IMR-90 (cell line): ENCODE measurements around the gene CCZ1B. TPM values are rescaled to one million over a fixed set of nuclear protein-coding genes. Genes with fewer than 3 reads are reported as not detected.
"Not testable (repeated sequence)": the region's sequence is repeated elsewhere in the genome, so short reads cannot be mapped to it uniquely, and the experiment has no call there.

Experiments
- ATAC-seq: fragments of 200-7000 bp; cut with Tn5 transposase; 2 replicates; pipeline ENCODE4 v1.9.1; 2020; ENCODE audit warnings: low read depth, mild to moderate bottlenecking, moderate library complexity
- BruUV-seq: library from RNA; stranded (reverse); fragments of 400-500 nt; replicated peaks from 2 replicates; lab custom pipeline; 2021; lab: Mats Ljungman, UMichigan
- CTCF ChIA-PET: fragments of 300-600 bp; formaldehyde crosslinking; extraction: SDS; loops from one replicate; lab custom pipeline; 2021; ENCODE audit warnings: antibody characterized with exemption; lab: Yijun Ruan, JAX
- POLR2A ChIA-PET: fragments of 300-600 bp; sonication (Branson Sonifier 250); formaldehyde crosslinking; loops from one replicate; lab custom pipeline; 2022; ENCODE audit warnings: antibody characterized with exemption; ENCODE audit not compliant: unreplicated experiment; lab: Charles Lee
- DNase-seq: peaks from one replicate; pipeline ENCODE4 v3.0.0; 2013
- H2AFZ ChIP-seq: replicated peaks from 2 replicates; pipeline ENCODE3; 2013; ENCODE audit warnings: low read length, mild to moderate bottlenecking; ENCODE audit not compliant: poor library complexity
- H2AK5ac ChIP-seq: 2 replicates; pipeline ENCODE4 v1.6.1; 2013; ENCODE audit warnings: low read depth, low read length, inconsistent platforms
- H2AK9ac ChIP-seq: replicated peaks from 2 replicates; pipeline ENCODE3; 2013; ENCODE audit warnings: mild to moderate bottlenecking, low read depth, low read length, moderate library complexity; ENCODE audit not compliant: poor library complexity
- H2BK120ac ChIP-seq: 2 replicates; pipeline ENCODE4 v1.6.1; 2013; ENCODE audit warnings: low read depth, low read length, inconsistent platforms
- H2BK15ac ChIP-seq: 3 replicates; pipeline ENCODE4 v1.6.1; 2013; ENCODE audit warnings: low read depth, low read length, inconsistent platforms
- H2BK20ac ChIP-seq: 2 replicates; pipeline ENCODE4 v1.6.1; 2013; ENCODE audit warnings: low read depth, mild to moderate bottlenecking, inconsistent platforms, low read length, moderate library complexity
- H2BK5ac ChIP-seq: 2 replicates; pipeline ENCODE4 v1.6.1; 2013; ENCODE audit warnings: mild to moderate bottlenecking, low read depth, low read length, inconsistent platforms; ENCODE audit not compliant: poor library complexity, severe bottlenecking
- H3K14ac ChIP-seq: replicated peaks from 2 replicates; pipeline ENCODE4 v1.6.1; 2013; ENCODE audit warnings: low read depth, low read length, inconsistent platforms
- H3K18ac ChIP-seq: 2 replicates; pipeline ENCODE4 v1.6.1; 2013; ENCODE audit warnings: low read depth, low read length, control low read depth
- H3K23ac ChIP-seq: 2 replicates; pipeline ENCODE4 v1.6.1; 2013; ENCODE audit warnings: low read depth, low read length, inconsistent platforms
- H3K27ac ChIP-seq: 2 replicates; pipeline ENCODE4 v1.5.1; 2013; ENCODE audit warnings: mild to moderate bottlenecking, control low read depth, low read length; ENCODE audit not compliant: insufficient read depth
- H3K27me3 ChIP-seq: 2 replicates; pipeline ENCODE4 v1.6.1; 2013; ENCODE audit warnings: low read length; ENCODE audit not compliant: control insufficient read depth, insufficient read depth
- H3K36me3 ChIP-seq: 2 replicates; pipeline ENCODE4 v1.6.1; 2013; ENCODE audit warnings: low read length, mixed read lengths; ENCODE audit not compliant: control insufficient read depth, insufficient read depth
- H3K4ac ChIP-seq: 2 replicates; pipeline ENCODE4 v1.6.1; 2013; ENCODE audit warnings: low read depth, low read length, inconsistent platforms
- H3K4me1 ChIP-seq: 2 replicates; pipeline ENCODE4 v1.6.1; 2013; ENCODE audit warnings: low read length, mixed read lengths; ENCODE audit not compliant: control insufficient read depth, insufficient read depth
- H3K4me2 ChIP-seq: 2 replicates; pipeline ENCODE4 v1.6.1; 2013; ENCODE audit warnings: low read depth, mild to moderate bottlenecking, control low read depth, low read length, moderate library complexity
- H3K4me3 ChIP-seq: 2 replicates; pipeline ENCODE4 v1.5.1; 2013; ENCODE audit warnings: low read depth, mild to moderate bottlenecking, control low read depth, low read length, moderate library complexity; ENCODE audit not compliant: insufficient read depth
- H3K56ac ChIP-seq: 2 replicates; pipeline ENCODE4 v1.6.1; 2013; ENCODE audit warnings: low read length, inconsistent platforms; ENCODE audit not compliant: insufficient read depth; ENCODE audit errors: extremely low read depth
- H3K79me1 ChIP-seq, 2 experiments: 2 replicates each; pipeline ENCODE4 v1.6.1; 2013; ENCODE audit warnings: low read length in 2 of 2, inconsistent platforms in 1 of 2, low read depth in 1 of 2
- H3K9ac ChIP-seq: 2 replicates; pipeline ENCODE4 v1.6.1; 2013; ENCODE audit warnings: low read depth, low read length, control low read depth
- H3K9me1 ChIP-seq: 2 replicates; pipeline ENCODE4 v1.6.1; 2013; ENCODE audit warnings: low read length, inconsistent platforms; ENCODE audit not compliant: insufficient read depth
- H3K9me3 ChIP-seq: 2 replicates; pipeline ENCODE4 v1.6.1; 2013; ENCODE audit warnings: low read length; ENCODE audit not compliant: control insufficient read depth, insufficient read depth
- H4K20me1 ChIP-seq: 2 replicates; pipeline ENCODE4 v1.6.1; 2013; ENCODE audit warnings: low read length, inconsistent platforms; ENCODE audit not compliant: insufficient read depth
- H4K5ac ChIP-seq: 2 replicates; pipeline ENCODE4 v1.6.1; 2013; ENCODE audit warnings: mild to moderate bottlenecking, low read depth, low read length, control low read depth
- H4K8ac ChIP-seq, 2 experiments: 2 replicates each; pipeline ENCODE4 v1.6.1; 2013; ENCODE audit warnings: low read depth in 2 of 2, low read length in 2 of 2, control low read depth in 1 of 2, inconsistent platforms in 1 of 2
- H4K91ac ChIP-seq: 2 replicates; pipeline ENCODE4 v1.6.1; 2013; ENCODE audit warnings: low read depth, low read length, inconsistent platforms; ENCODE audit not compliant: insufficient read depth
- WGBS, 2 experiments: methylation state at CpG; one replicate each; pipeline versions ENCODE4 v1.1.5 to v1.1.7; 2013; ENCODE audit warnings: missing lambda C conversion rate in 2 of 2; ENCODE audit not compliant: insufficient read length in 1 of 2; ENCODE audit errors: extremely low coverage in 2 of 2; 5-methylcytosine and 5-hydroxymethylcytosine counted together
- dilution Hi-C: fragments of 300-500 bp; cut with HindIII; formaldehyde crosslinking; loops from one replicate; pipeline ENCODE4 v1.14.3; 2018; ENCODE audit warnings: low sequenced_read_pairs; ENCODE audit not compliant: unreplicated experiment
- in situ Hi-C: fragments of 300-500 bp; cut with MboI; formaldehyde crosslinking; loops from 3 replicates; pipeline ENCODE4 v1.14.3; 2019; ENCODE audit warnings: low sequenced_read_pairs, inconsistent platforms, mixed read lengths
- intact Hi-C: fragments of 100-400 bp; cut with micrococcal nuclease; formaldehyde crosslinking; loops from 2 replicates; pipeline ENCODE4 v1.10.0; 2022
- polyA plus RNA-seq, 3 experiments: library from polyadenylated mRNA; depleted of rRNA; stranded (reverse); fragments of >200 nt; gene quantifications; 2 replicates each; pipeline ENCODE4 v1.2.3, GENCODE V29; 2012; ENCODE audit warnings: low replicate concordance in 1 of 3
- total RNA-seq: library from RNA; depleted of rRNA; stranded (reverse); fragments of >200 nt; gene quantifications from 2 replicates; pipeline ENCODE4 v1.2.3, GENCODE V29; 2012; rRNA removed

Gene CCZ1B
- total and polyA plus RNA-seq, 2 of the 4 experiments (the other 2 are of a cell fraction): 25.5 to 41.0 TPM

- H3K18ac ChIP-seq, POLR2A ChIA-PET, H3K27me3 ChIP-seq, H2BK120ac ChIP-seq, H2BK20ac ChIP-seq, H3K9me3 ChIP-seq, in situ Hi-C loops, H3K36me3 ChIP-seq, H4K91ac ChIP-seq, H2BK15ac ChIP-seq, H3K79me1 ChIP-seq, H2AK9ac ChIP-seq, H3K4me3 ChIP-seq, H4K8ac ChIP-seq, H3K27ac ChIP-seq, dilution Hi-C loops, intact Hi-C loops, H2AFZ ChIP-seq, CTCF ChIA-PET, BruUV-seq, H3K4me1 ChIP-seq, H2AK5ac ChIP-seq, ATAC-seq, H3K14ac ChIP-seq, H3K9me1 ChIP-seq, H3K4ac ChIP-seq, H3K9ac ChIP-seq, H3K56ac ChIP-seq, H2BK5ac ChIP-seq, H4K20me1 ChIP-seq, H4K5ac ChIP-seq, H3K4me2 ChIP-seq, H3K23ac ChIP-seq, DNase-seq: not testable (repeated sequence)
- WGBS, 2 experiments: no CpG with 5 or more reads among the region's 12 CpGs
Measured at GRCh38 chr7:6749335-6749734, 76.7 kb downstream of the CCZ1B start.

Other genes with a start within 250 kb of the CCZ1B start
- gene ZDHHC4, start 248.8 kb downstream of the CCZ1B start, total RNA-seq: 40.0 and 58.3 TPM in 2 replicates
- gene ZDHHC4, start 248.8 kb downstream of the CCZ1B start, polyA plus RNA-seq (2012; rRNA removed): 42.4 and 43.9 TPM in 2 replicates
- gene INTS15, start 236.3 kb downstream of the CCZ1B start, total RNA-seq: 6.1 and 7.0 TPM in 2 replicates
- gene INTS15, start 236.3 kb downstream of the CCZ1B start, polyA plus RNA-seq (2012; rRNA removed): 20.4 and 20.8 TPM in 2 replicates
- gene ZNF853, start 210.7 kb downstream of the CCZ1B start, total RNA-seq: 3.3 and 3.4 TPM in 2 replicates
- gene ZNF853, start 210.7 kb downstream of the CCZ1B start, polyA plus RNA-seq (2012; rRNA removed): 3.4 TPM in 2 replicates
- gene ZNF316, start 189.0 kb downstream of the CCZ1B start, total RNA-seq: 3.2 and 6.1 TPM in 2 replicates
- 7.2 and 8.8 TPM in 2 replicates for gene ZNF316, start 189.0 kb downstream of the CCZ1B start, polyA plus RNA-seq (2012; rRNA removed)
- gene ZNF12, start 119.3 kb downstream of the CCZ1B start, total RNA-seq: 20.8 and 22.8 TPM in 2 replicates
- 5.4 and 8.2 TPM in 2 replicates for gene ZNF12, start 119.3 kb downstream of the CCZ1B start, polyA plus RNA-seq (2012; rRNA removed)
- not detected in 2 replicates for gene RSPH10B2, start 72.2 kb downstream of the CCZ1B start, total RNA-seq
- gene RSPH10B2, start 72.2 kb downstream of the CCZ1B start, polyA plus RNA-seq (2012; rRNA removed): not detected in 2 replicates